NCI-H446 (cell line): Measurements from ENCODE around the gene RPL13A.
"Not testable (repeated sequence)": the region's sequence is repeated elsewhere in the genome, so short reads cannot be mapped to it uniquely, and the experiment has no call there.

ENCODE experiments used
- DNase-seq, 2 experiments: peaks; one replicate each; lab custom pipeline; 2025; lab: John Stamatoyannopoulos, UW

The RPL13A gene

GRCh38 chr19:49456326-49456725, 31.1 kb upstream of the RPL13A start:
- DNase-seq, result no peak

DNA sequence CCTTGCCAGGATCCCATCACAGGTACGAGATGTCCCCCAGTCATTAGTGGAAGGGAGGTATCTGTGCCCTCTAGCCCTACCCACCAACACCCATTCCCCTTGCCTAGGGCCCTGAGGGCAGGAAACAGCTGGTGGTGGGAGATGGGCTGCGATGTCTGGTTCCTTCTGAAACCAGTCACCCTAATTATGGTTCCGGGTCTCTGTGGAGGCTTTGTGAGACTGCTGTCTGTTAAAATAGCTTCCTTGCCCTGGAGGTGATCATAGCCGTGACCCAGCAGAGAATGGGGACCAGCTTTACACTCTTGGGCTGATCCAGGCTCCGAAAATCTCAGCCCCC, 28.9 kb upstream of the RPL13A start:
- no peak for DNase-seq

GRCh38 chr19:49459388-49459787, 28.0 kb upstream of the RPL13A start:
- no peak for DNase-seq

DNA sequence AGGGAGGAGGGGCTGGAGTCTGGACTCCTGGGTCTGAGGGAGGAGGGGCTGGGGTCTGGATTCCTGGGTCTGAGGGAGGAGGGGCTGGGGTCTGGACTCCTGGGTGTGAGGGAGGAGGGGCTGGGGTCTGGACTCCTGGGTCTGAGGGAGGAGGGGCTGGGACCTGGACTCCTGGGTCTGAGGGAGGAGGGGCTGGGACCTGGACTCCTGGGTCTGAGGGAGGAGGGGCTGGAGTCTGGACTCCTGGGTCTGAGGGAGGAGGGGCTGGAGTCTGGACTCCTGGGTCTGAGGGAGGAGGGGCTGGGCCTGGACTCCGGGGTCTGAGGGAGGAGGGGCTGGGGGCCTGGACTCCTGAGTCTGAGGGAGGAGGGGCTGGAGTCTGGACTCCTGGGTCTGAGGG, 26.3 kb upstream of the RPL13A start:
- not testable (repeated sequence) for DNase-seq

DNA sequence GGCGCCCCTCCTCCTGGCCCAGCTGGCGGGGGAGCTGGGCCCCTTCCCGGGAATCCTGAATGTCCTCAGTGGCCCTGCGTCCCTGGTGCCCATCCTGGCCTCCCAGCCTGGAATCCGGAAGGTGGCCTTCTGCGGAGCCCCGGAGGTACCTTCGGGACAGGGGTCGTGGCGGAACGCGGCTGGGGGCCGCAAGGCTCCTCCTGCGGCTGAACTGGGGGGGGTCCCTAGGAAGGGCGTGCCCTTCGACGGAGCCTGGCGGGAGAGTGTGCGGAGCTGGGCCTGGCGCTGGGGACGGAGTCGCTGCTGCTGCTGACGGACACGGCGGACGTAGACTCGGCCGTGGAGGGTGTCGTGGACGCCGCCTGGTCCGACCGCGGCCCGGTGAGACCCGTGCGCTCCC, 25.8 kb upstream of the RPL13A start:
- DNase-seq, result no peak

DNA sequence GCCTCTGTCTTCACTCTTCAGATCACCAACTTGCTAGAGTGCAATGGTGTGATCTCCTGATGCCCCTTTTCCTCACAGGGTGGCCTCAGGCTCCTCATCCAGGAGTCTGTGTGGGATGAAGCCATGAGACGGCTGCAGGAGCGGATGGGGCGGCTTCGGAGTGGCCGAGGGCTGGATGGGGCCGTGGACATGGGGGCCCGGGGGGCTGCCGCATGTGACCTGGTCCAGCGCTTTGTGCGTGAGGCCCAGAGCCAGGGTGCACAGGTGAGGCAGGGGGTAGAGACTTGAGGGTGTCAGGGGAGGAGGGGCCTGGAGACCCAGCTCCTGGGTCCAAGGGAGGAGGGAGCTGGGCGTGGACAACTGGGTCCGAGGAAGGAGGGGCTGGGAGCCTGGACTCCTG, 24.9 kb upstream of the RPL13A start:
- DNase-seq, result no peak

- DNase-seq, result no peak
Observed at GRCh38 chr19:49463960-49464740, 23.3 kb upstream of the RPL13A start.

DNA sequence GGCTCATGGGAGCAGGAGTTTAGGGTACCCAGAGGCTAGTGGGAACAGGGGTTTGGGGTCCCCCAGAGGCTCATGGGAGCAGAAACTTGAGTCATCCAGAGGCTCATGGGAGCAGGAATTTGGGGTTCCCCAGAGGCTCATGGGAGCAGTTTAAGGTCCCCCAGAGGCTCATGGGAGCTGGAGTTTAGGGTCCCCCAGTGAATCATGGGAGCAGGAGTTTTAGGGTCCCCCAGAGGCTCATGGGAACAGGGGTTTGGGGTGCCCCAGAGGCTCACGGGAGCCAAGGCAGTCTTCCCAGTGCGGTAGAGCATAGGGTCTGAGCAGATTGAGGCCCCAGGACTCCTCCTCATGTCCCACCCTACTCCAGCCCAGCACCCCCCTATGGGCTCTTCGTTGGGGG, 22.0 kb upstream of the RPL13A start:
- DNase-seq, result no peak

DNA sequence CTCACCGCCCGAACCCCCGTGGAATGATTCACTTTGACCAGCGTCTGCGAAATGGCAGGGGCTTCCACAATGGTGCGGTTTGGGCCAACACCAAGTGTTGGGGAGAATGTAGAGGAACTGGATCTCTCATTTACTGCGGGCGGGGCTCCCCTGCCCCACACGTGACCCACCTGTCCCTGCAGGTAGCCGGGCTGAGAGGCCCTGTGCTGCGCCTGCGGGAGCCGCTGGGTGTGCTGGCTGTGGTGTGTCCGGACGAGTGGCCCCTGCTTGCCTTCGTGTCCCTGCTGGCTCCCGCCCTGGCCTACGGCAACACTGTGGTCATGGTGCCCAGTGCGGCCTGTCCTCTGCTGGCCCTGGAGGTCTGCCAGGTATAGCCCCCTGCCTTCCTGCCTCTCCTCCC, 19.2 kb upstream of the RPL13A start:
- no peak for DNase-seq

GRCh38 chr19:49468746-49469447, 18.5 kb upstream of the RPL13A start:
- DNase-seq, result no peak

DNA sequence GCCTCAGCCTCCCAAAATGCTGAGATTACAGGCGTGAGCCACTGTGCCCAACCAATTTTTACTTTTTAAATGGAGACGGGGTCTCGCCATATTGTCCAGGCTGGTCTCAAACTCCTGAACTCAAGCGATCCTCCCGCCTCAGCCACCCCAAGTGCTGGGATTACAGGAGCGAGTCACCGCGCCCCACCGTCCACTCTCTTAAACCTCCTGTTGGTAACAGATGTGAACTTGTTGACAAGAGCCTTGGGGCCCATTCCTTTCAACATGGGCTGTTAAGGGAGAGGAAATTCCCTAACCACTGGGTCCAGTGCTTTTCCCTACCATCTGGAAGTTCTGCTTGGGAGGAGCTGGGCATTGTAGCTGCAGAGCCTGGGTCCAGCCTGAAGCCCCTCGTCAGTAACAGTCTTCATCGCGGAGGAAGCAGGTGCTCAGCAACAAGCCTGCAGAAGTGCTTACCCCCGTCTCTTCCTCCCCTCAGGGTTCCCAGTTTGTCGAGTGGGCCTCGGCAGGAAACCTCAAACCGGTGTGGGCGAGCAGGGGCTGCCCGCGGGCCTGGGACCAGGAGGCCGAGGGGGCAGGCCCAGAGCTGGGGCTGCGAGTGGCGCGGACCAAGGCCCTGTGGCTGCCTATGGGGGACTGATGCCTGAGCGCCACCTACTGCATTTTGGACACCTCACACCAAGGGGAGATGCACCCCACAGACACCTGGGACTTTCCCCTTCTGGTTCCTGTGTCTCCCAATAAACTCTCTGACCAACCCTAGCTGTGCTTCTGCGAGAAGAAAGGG, 17.4 kb upstream of the RPL13A start:
- no peak for DNase-seq

DNA sequence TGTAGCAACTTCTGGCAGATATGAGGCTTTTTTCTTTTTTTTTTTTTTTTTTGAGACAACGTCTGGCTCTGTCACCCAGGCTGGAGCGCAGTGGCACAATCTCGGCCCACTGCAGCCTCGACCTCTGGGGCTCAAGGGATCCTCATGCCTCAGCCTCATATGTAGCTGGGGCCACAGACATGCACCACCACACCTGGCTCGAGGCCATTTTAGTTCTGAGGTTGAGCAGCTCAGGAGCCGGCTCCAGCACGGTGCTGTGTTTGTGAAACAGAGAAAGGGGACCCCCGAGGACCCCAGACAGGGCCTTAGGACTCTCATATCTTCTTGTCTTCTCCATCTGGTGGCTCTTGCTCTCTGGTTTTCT, 16.8 kb upstream of the RPL13A start:
- no peak for DNase-seq

DNA sequence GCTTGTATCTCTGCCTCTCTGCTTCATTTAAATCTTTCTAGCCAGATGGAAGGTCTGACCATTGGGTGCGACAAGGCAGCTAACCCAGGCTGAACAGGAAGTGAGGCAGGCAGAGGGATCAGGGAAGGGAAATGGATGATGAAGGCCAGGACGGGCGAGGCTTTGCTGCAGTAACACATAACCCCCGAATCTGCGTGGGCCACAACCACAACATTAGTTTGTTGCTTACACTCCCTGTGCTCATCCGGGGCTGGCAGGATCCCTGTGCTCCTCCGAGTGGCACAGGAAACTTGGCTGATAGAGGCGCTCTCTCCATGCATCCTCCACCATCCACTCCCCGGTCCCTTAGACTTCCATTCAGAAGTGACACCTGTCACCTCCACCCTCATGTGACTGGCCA, 14.5 kb upstream of the RPL13A start:
- no peak for DNase-seq

- DNase-seq, result not testable (repeated sequence)
Observed at GRCh38 chr19:49473501-49473867, 13.9 kb upstream of the RPL13A start.

- peak in 1 of 2 experiments; percentile 59 for DNase-seq
Observed at GRCh38 chr19:49473868-49474541, 13.4 kb upstream of the RPL13A start, which contains the start of gene FLT3LG. Gene FLT3LG (plus strand): TSS chr19:49474215. CDS start chr19:49474640, 425 bp downstream.

DNA sequence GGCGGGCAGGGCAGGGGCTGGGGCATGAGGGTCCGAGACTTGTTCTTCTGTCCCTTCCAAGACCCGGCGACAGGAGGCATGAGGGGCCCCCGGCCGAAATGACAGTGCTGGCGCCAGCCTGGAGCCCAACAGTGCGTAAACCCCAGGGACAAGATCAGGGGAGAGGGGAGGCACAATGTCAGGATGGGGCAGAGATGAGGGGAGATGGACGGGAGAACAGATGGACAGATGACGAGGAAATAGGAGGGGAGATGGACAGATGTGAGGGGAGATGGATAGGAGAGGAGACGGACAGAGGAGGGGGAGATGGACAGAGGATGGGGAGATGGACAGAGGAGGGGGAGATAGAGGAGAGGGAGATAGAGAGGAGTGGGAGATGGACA, 12.9 kb upstream of the RPL13A start:
- DNase-seq, result no peak

- no peak for DNase-seq
Observed at GRCh38 chr19:49475191-49475917, 12.1 kb upstream of the RPL13A start.

DNA sequence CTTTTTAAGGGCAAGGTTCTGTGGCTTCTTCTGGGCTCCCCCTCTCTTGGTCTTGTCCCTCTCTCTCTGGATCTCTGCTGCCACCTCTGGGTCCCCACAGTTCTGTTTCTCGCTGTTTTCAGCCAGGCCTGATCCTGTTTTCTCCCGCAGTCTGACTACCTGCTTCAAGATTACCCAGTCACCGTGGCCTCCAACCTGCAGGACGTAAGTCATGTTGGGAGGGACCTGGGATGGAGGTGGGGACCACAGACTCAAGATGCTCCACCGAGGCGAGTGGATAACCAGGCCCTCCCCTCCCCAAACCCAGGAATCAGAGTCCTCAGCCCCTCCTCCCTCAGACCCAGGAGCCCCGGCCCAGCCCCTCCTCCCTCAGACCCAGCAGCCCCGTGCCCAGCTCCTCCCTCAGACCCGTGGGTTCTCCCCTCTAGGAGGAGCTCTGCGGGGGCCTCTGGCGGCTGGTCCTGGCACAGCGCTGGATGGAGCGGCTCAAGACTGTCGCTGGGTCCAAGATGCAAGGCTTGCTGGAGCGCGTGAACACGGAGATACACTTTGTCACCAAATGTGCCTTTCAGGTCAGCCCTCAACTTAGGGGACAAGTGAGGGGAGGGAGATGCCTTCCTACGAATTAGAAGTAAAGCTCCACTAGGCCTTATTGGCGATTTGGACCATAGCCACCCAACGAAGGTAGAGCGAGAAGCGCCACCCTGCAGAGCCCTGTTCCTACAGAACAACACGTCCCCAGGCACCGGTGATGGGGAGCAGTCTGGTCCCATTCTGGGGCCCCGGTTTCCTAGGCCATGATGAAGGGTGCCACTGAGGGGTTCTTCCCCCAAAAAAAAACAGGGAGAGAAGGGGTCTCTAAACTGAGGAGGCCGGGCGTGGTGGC, 11.2 kb upstream of the RPL13A start:
- DNase-seq, result peak in 1 of 2 experiments; percentile 42

DNA sequence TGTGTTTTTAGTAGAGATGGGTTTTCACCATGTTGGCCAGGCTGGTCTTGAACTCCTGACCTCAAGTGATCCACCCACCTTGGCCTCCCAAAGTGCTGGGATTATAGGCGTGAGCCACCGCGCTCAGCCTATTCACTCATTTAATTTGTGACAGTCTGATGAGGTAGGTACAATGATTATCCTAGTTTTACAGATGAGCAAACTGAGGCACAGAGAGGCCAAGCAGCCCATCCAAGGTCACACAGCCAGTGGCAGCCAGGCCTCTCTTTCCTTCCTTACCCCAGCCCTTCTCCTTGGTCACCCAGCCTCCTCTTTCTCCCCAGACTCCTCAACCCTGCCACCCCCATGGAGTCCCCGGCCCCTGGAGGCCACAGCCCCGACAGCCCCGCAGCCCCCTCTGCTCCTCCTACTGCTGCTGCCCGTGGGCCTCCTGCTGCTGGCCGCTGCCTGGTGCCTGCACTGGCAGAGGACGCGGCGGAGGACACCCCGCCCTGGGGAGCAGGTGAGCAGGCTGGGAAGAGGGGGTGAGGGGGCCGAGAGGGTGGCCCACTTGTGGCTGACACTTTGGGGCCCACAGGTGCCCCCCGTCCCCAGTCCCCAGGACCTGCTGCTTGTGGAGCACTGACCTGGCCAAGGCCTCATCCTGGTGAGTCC, 7.3 kb upstream of the RPL13A start:
- no peak for DNase-seq

DNA sequence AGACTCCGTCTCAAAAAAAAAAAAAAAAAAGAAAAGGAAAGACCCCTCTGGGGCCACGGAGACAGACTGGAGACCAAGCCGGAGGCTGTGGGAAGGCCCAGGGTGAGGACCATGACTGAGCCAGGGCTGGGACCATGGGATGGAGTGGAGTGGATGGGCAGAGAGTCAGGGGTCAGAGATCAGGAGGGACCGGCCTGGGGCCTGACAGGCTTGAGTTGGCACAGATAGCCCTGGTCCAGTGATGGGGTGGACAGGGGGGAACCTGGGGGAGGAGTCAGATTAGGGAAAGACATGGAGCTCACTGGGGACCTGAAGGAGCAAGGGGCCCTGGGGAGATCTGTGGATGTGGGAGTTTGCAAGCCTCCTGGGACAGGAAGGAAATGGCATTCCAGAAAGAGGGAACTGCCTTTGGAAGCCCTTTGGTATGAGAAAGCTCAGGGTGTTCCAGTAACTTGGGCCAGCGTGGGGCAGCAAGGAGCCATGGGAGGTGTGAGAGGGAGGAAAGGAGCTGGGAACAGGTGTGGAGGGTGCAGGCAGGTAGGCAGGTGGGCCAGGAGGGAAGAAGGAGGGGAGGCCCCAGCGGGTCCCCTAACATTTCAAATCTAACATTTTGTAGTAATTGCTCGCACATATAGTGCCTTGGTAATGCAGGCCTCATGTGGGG, 6.3 kb upstream of the RPL13A start:
- no peak for DNase-seq
